Vagina (tissue), 2 donors: ENCODE measurements around the gene PPP2R2B. TPM values are rescaled to one million over a fixed set of nuclear protein-coding genes. Genes with fewer than 3 reads are reported as not detected.

ENCODE experiments used
- DNase-seq, 2 donors: peaks; one replicate each; pipeline ENCODE4 v3.0.0-alpha.2; 2017; ENCODE audit errors: extremely low spot score in 2 of 2
- H3K27ac ChIP-seq: fragments of 200-600 bp; sonication (generic); one replicate; pipeline ENCODE4 v1.5.1; 2019
- H3K27me3 ChIP-seq: fragments of 200-600 bp; sonication (generic); one replicate; pipeline ENCODE4 v1.5.1; 2019
- H3K36me3 ChIP-seq, 2 donors: fragments of 200-600 bp; sonication (generic); one replicate each; pipeline ENCODE4 v1.5.1; 2017 to 2019
- H3K4me1 ChIP-seq: fragments of 200-600 bp; sonication (generic); one replicate; pipeline ENCODE4 v1.5.1; 2019
- H3K4me3 ChIP-seq, 2 donors: fragments of 200-600 bp; sonication (generic); 1 replicate in 1 of 2; 2 replicates in 1 of 2; pipeline ENCODE4 v1.5.1; 2016 to 2019
- H3K9me3 ChIP-seq: fragments of 200-600 bp; sonication (generic); one replicate; pipeline ENCODE4 v1.5.1; 2019
- CTCF ChIP-seq, 3 experiments: fragments of 450-650 bp in 2 of 3; fragments of 200-600 bp in 1 of 3; sonication (generic) in 1 of 3; IDR thresholded peaks; one replicate each; pipeline ENCODE4 v1.5.1; 2017 to 2019; ENCODE audit warnings: antibody characterized with exemption in 3 of 3, mild to moderate bottlenecking in 2 of 3, moderate library complexity in 2 of 3
- POLR2A ChIP-seq, 2 donors: fragments of 450-650 bp; IDR thresholded peaks; one replicate each; pipeline ENCODE4 v1.6.1; 2017; ENCODE audit warnings: antibody characterized with exemption in 2 of 2, mild to moderate bottlenecking in 2 of 2, moderate library complexity in 2 of 2
- POLR2AphosphoS5 ChIP-seq, 2 donors: sonication (generic); formaldehyde crosslinking; IDR thresholded peaks; one replicate each; pipeline ENCODE4 v1.9.0; 2017; ENCODE audit warnings: antibody characterized with exemption in 2 of 2, mild to moderate bottlenecking in 2 of 2, low read depth in 1 of 2; ENCODE audit not compliant: insufficient read depth in 1 of 2
- intact Hi-C: fragments of 100-400 bp; cut with DNase I; formaldehyde crosslinking; loops from one replicate; pipeline ENCODE4 v1.15.1; 2023
- total RNA-seq: library from RNA; depleted of rRNA; stranded (reverse); fragments of >200 nt; gene quantifications from one replicate; pipeline ENCODE4 v1.2.3, GENCODE V29; 2016

Gene PPP2R2B
- total RNA-seq, 1 donor from 2014 or later: 6.6 TPM

- TF ChIP-seq POLR2AphosphoS5 (IDR thresholded peaks at IDR 0.05; ENCODE audit: insufficient read depth in 1 of 2, low read depth in 1 of 2) (no peak), CTCF (IDR thresholded peaks at IDR 0.05) (no peak), POLR2A (IDR thresholded peaks at IDR 0.05) (no peak)
- H3K27ac ChIP-seq: no peak overlapping the region
- no peak overlapping the region for H3K4me3 ChIP-seq
- H3K27me3 ChIP-seq: no peaks in the 10 kb centered on the region
- intact Hi-C loops: no loop called here
- DNase-seq: no peak
- H3K9me3 ChIP-seq: no peaks in the 10 kb centered on the region
- H3K4me1 ChIP-seq: no peaks in the 10 kb centered on the region
- H3K36me3 ChIP-seq: no peaks in the 10 kb centered on the region
Measured at GRCh38 chr5:146641941-146642340, 236.6 kb downstream of the PPP2R2B start.

- Histone ChIP-seq H3K4me3 (no peak overlapping the region), H3K27ac (no peak overlapping the region), H3K4me1 (no peaks in the 10 kb centered on the region), H3K27me3 (no peaks in the 10 kb centered on the region), H3K36me3 (no peaks in the 10 kb centered on the region), H3K9me3 (no peaks in the 10 kb centered on the region)
- no peak for TF ChIP-seq POLR2A (IDR thresholded peaks at IDR 0.05)
- no peak for TF ChIP-seq CTCF (IDR thresholded peaks at IDR 0.05)
- no peak for TF ChIP-seq POLR2AphosphoS5 (IDR thresholded peaks at IDR 0.05; ENCODE audit: insufficient read depth in 1 of 2, low read depth in 1 of 2)
- DNase-seq: no peak
- intact Hi-C loops: no loop called here
Measured at GRCh38 chr5:146640285-146640896, 238.2 kb downstream of the PPP2R2B start.

GRCh38 chr5:146635443-146635842 lies 243.1 kb downstream of the PPP2R2B start:
- no peak for TF ChIP-seq CTCF (IDR thresholded peaks at IDR 0.05)
- no peak for TF ChIP-seq POLR2A (IDR thresholded peaks at IDR 0.05)
- TF ChIP-seq POLR2AphosphoS5 (IDR thresholded peaks at IDR 0.05; ENCODE audit: insufficient read depth in 1 of 2, low read depth in 1 of 2): no peak
- intact Hi-C loops: no loop called here

GRCh38 chr5:146633323-146633764 lies 245.2 kb downstream of the PPP2R2B start:
- H3K4me3 ChIP-seq: no peak overlapping the region
- no peaks in the 10 kb centered on the region for H3K27me3 ChIP-seq
- H3K36me3 ChIP-seq: no peaks in the 10 kb centered on the region
- H3K4me1 ChIP-seq: no peaks in the 10 kb centered on the region
- TF ChIP-seq POLR2A (IDR thresholded peaks at IDR 0.05) (no peak), POLR2AphosphoS5 (IDR thresholded peaks at IDR 0.05; ENCODE audit: insufficient read depth in 1 of 2, low read depth in 1 of 2) (no peak), CTCF (IDR thresholded peaks at IDR 0.05) (no peak)
- intact Hi-C loops: no loop called here
- DNase-seq: no peak
- H3K27ac ChIP-seq: no peak overlapping the region
- no peaks in the 10 kb centered on the region for H3K9me3 ChIP-seq

More at GRCh38 chr5:146635443-146635842, 243.1 kb downstream of the PPP2R2B start:
- H3K27me3 ChIP-seq: no peaks in the 10 kb centered on the region
- no peaks in the 10 kb centered on the region for H3K36me3 ChIP-seq
- H3K4me3 ChIP-seq: no peak overlapping the region
- no peaks in the 10 kb centered on the region for H3K4me1 ChIP-seq
- no peak overlapping the region for H3K27ac ChIP-seq
- H3K9me3 ChIP-seq: no peaks in the 10 kb centered on the region
- no peak for DNase-seq

GRCh38 chr5:146632620-146633322 lies 245.8 kb downstream of the PPP2R2B start:
- no peak overlapping the region for H3K27ac ChIP-seq
- H3K4me3 ChIP-seq: no peak overlapping the region
- H3K9me3 ChIP-seq: no peaks in the 10 kb centered on the region
- no peaks in the 10 kb centered on the region for H3K36me3 ChIP-seq
- DNase-seq: no peak
- H3K27me3 ChIP-seq: no peaks in the 10 kb centered on the region
- intact Hi-C loops: no loop called here
- no peak for TF ChIP-seq CTCF (IDR thresholded peaks at IDR 0.05)
- TF ChIP-seq POLR2A (IDR thresholded peaks at IDR 0.05): no peak
- TF ChIP-seq POLR2AphosphoS5 (IDR thresholded peaks at IDR 0.05; ENCODE audit: insufficient read depth in 1 of 2, low read depth in 1 of 2): no peak
- H3K4me1 ChIP-seq: no peaks in the 10 kb centered on the region
